HUDEP-2 (cell line): ENCODE measurements around the gene DLX4.

ENCODE experiments used
- DNase-seq, 76 experiments: peaks; one replicate each; lab custom pipeline; 2025; ENCODE audit not compliant: unreplicated experiment in 76 of 76; lab: John Stamatoyannopoulos, UW

Gene DLX4

GRCh38 chr17:49985310-49985990 lies 16.5 kb downstream of the DLX4 start:
- DNase-seq, result no peak

- DNase-seq, result no peak
These were observed 17.7 kb downstream of the DLX4 start for GRCh38 chr17:49986396-49987289.

- DNase-seq, result no peak
These were observed 18.2 kb downstream of the DLX4 start for GRCh38 chr17:49987290-49987585.

- DNase-seq, result no peak
These were observed 18.9 kb downstream of the DLX4 start for GRCh38 chr17:49987681-49988441.

- DNase-seq, result no peak
These were observed 20.5 kb downstream of the DLX4 start for GRCh38 chr17:49989518-49989880.

- no peak for DNase-seq
These were observed 21.3 kb downstream of the DLX4 start for GRCh38 chr17:49990331-49990730.

GRCh38 chr17:49990921-49991320 lies 21.9 kb downstream of the DLX4 start:
- DNase-seq, result no peak

GRCh38 chr17:49991409-49991808 lies 22.4 kb downstream of the DLX4 start:
- DNase-seq, result no peak

- no peak for DNase-seq
These were observed 23.4 kb downstream of the DLX4 start for GRCh38 chr17:49992191-49992932.

- no peak for DNase-seq
These were observed 24.0 kb downstream of the DLX4 start for GRCh38 chr17:49992933-49993422.

- DNase-seq, result no peak
These were observed 24.6 kb downstream of the DLX4 start for GRCh38 chr17:49993423-49994060.

- no peak for DNase-seq
These were observed 25.4 kb downstream of the DLX4 start for GRCh38 chr17:49994085-49995054.

GRCh38 chr17:49995055-49995738 lies 26.2 kb downstream of the DLX4 start, which contains the start of gene DLX3:
Gene DLX3 (minus strand): TSS chr17:49995224. CDS start chr17:49994998, 226 bp downstream.
- peak in 44 of 76 experiments; percentile 5 to 61 (median 29) for DNase-seq

- DNase-seq, result no peak
These were observed 27.1 kb downstream of the DLX4 start for GRCh38 chr17:49996121-49996494.

- DNase-seq, result peak in 47 of 76 experiments; percentile 3 to 61 (median 30)
These were observed 27.7 kb downstream of the DLX4 start for GRCh38 chr17:49996495-49997300.

GRCh38 chr17:49997301-49997650 lies 28.3 kb downstream of the DLX4 start:
- peak in 1 of 76 experiments; percentile 12 for DNase-seq
